BE2C (cell line): Measurements from ENCODE around the gene CCT4.
A peak's percentile ranks its signal among the peaks of the same experiment; 100 is the strongest.
"Not testable (repeated sequence)": the region's sequence is repeated elsewhere in the genome, so short reads cannot be mapped to it uniquely, and the experiment has no call there.

ENCODE experiments used
- DNase-seq: peaks from one replicate; pipeline ENCODE4 v3.0.0-alpha.2; 2020
- H3K27me3 ChIP-seq: fragments of 250-450 bp; sonication (Bioruptor Pico); 2 replicates; pipeline ENCODE4 v1.5.1; 2020; ENCODE audit warnings: mild to moderate bottlenecking
- H3K36me3 ChIP-seq: fragments of 250-450 bp; sonication (Bioruptor Pico); 2 replicates; pipeline ENCODE4 v1.5.1; 2020; ENCODE audit warnings: mild to moderate bottlenecking
- H3K4me1 ChIP-seq: fragments of 250-450 bp; sonication (Bioruptor Pico); 2 replicates; pipeline ENCODE4 v1.5.1; 2020
- H3K4me3 ChIP-seq: 2 replicates; pipeline ENCODE4 v1.5.1; 2011; ENCODE audit warnings: low read depth, low read length
- H3K9me3 ChIP-seq: fragments of 250-450 bp; sonication (Bioruptor Pico); 2 replicates; pipeline ENCODE4 v1.5.1; 2020
- CTCF ChIP-seq: IDR thresholded peaks from 2 replicates; pipeline ENCODE4 v1.5.1; 2012; ENCODE audit warnings: mild to moderate bottlenecking, low read depth, low read length

CCT4 gene

GRCh38 chr2:61924895-61925663, 36.6 kb upstream of the CCT4 start:
- Histone ChIP-seq H3K36me3 (no peaks in the 10 kb centered on the region), H3K4me1 (no peaks in the 10 kb centered on the region), H3K9me3 (no peaks in the 10 kb centered on the region), H3K27me3 (no peaks in the 10 kb centered on the region), H3K4me3 (no peak overlapping the region)
- no peak for DNase-seq
- no peak for TF ChIP-seq CTCF

GRCh38 chr2:61922714-61923113, 34.3 kb upstream of the CCT4 start:
- no peak for DNase-seq
- H3K27me3 ChIP-seq = no peaks in the 10 kb centered on the region
- no peaks in the 10 kb centered on the region for H3K36me3 ChIP-seq
- H3K4me3 ChIP-seq = no peak overlapping the region
- no peak for TF ChIP-seq CTCF
- H3K4me1 ChIP-seq = no peaks in the 10 kb centered on the region
- H3K9me3 ChIP-seq = no peaks in the 10 kb centered on the region

- Histone ChIP-seq H3K27me3 (no peaks in the 10 kb centered on the region), H3K4me1 (no peaks in the 10 kb centered on the region), H3K36me3 (no peaks in the 10 kb centered on the region), H3K9me3 (no peaks in the 10 kb centered on the region), H3K4me3 (no peak overlapping the region)
- no peak for DNase-seq
- TF ChIP-seq CTCF = no peak
Measured at GRCh38 chr2:61920548-61920947, 32.1 kb upstream of the CCT4 start.

- not testable (repeated sequence) for H3K36me3 ChIP-seq, H3K9me3 ChIP-seq, H3K4me1 ChIP-seq, H3K27me3 ChIP-seq, DNase-seq, H3K4me3 ChIP-seq
Measured at GRCh38 chr2:61914794-61915193, 26.3 kb upstream of the CCT4 start.

GRCh38 chr2:61911510-61911909, 23.1 kb upstream of the CCT4 start:
- Histone ChIP-seq H3K4me1 (no peaks in the 10 kb centered on the region), H3K27me3 (no peaks in the 10 kb centered on the region), H3K9me3 (no peaks in the 10 kb centered on the region), H3K4me3 (no peak overlapping the region), H3K36me3 (no peaks in the 10 kb centered on the region)
- TF ChIP-seq CTCF = peak; percentile 32
- DNase-seq = no peak

GRCh38 chr2:61910603-61911002, 22.1 kb upstream of the CCT4 start:
- Histone ChIP-seq H3K9me3 (no peaks in the 10 kb centered on the region), H3K4me1 (no peaks in the 10 kb centered on the region), H3K27me3 (no peaks in the 10 kb centered on the region), H3K4me3 (no peak overlapping the region), H3K36me3 (no peaks in the 10 kb centered on the region)
- no peak for DNase-seq
- TF ChIP-seq CTCF = peak; percentile 25; the same call in 1 of the 2 replicates

GRCh38 chr2:61909116-61909515, 20.7 kb upstream of the CCT4 start:
- Histone ChIP-seq H3K36me3 (no peaks in the 10 kb centered on the region), H3K27me3 (no peaks in the 10 kb centered on the region), H3K9me3 (no peaks in the 10 kb centered on the region), H3K4me3 (no peak overlapping the region), H3K4me1 (no peaks in the 10 kb centered on the region)
- TF ChIP-seq CTCF = no peak
- DNase-seq = no peak
